Measurements from ENCODE around the gene NUDT1. TPM values are rescaled to one million over a fixed set of nuclear protein-coding genes. Genes with fewer than 3 reads are reported as not detected.

The NUDT1 gene
- total RNA-seq, 1 experiment from 2014 or later = 92.6 TPM

DNA sequence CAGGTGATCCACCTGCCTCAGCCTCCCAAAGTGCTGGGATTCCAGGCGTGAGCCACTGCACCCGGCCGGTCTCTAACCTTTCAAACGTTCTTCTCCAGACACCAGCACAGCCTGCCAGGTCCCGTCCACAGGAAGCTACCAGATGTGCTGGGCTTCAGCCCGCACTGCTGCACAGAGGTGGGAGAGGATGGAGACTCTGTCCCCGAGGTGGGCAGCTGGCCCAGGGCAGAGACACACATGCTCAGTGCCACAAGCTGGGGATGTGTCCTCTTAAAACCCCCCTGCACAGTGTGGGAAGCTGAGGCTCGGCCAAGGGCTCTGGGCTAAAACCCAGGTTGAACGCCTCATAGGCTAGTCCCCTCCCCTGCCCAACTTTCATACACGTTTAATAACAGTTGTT, 9.4 kb downstream of the NUDT1 start:
- intact Hi-C loops (cut with micrococcal nuclease; ENCODE audit: unreplicated experiment) (no loop called here), in situ Hi-C loops (cut with HindIII; ENCODE audit: low pct_unique_long_range_greater_than_20kb, low sequenced_read_pairs) (no loop called here)
- POLR2A ChIA-PET = no interaction called here
- Histone ChIP-seq H3K27ac (ENCODE audit: low read length) (no peak overlapping the region), H3K9me3 (ENCODE audit: control insufficient read depth, insufficient read depth, low read depth, low read length) (no peaks in the 10 kb centered on the region), H3K27me3 (ENCODE audit: control insufficient read depth, insufficient read depth, low read length) (no peaks in the 10 kb centered on the region), H3K4me3 (ENCODE audit: low read depth in 2 of 2, low read length in 2 of 2) (no peak overlapping the region), H3K4me1 (ENCODE audit: control insufficient read depth, insufficient read depth, low read length) (peaks cover 5% of the 10 kb centered on the region), H3K36me3 (ENCODE audit: control insufficient read depth, insufficient read depth, low read length) (no peaks in the 10 kb centered on the region; the same call in 1 of the 2 replicates)
- TF ChIP-seq SIN3A (IDR thresholded peaks at IDR 0.05; ENCODE audit: borderline replicate concordance, insufficient read depth, low read depth, low read length) (no peak), TCF7L2 (IDR thresholded peaks at IDR 0.05; ENCODE audit: low read depth, low read length) (no peak), POLR2AphosphoS5 (IDR thresholded peaks at IDR 0.05; ENCODE audit: low read depth, low read length) (no peak)
- TF ChIP-seq, protein P1, sequence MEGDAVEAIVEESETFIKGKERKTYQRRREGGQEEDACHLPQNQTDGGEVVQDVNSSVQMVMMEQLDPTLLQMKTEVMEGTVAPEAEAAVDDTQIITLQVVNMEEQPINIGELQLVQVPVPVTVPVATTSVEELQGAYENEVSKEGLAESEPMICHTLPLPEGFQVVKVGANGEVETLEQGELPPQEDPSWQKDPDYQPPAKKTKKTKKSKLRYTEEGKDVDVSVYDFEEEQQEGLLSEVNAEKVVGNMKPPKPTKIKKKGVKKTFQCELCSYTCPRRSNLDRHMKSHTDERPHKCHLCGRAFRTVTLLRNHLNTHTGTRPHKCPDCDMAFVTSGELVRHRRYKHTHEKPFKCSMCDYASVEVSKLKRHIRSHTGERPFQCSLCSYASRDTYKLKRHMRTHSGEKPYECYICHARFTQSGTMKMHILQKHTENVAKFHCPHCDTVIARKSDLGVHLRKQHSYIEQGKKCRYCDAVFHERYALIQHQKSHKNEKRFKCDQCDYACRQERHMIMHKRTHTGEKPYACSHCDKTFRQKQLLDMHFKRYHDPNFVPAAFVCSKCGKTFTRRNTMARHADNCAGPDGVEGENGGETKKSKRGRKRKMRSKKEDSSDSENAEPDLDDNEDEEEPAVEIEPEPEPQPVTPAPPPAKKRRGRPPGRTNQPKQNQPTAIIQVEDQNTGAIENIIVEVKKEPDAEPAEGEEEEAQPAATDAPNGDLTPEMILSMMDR (IDR thresholded peaks at IDR 0.05) = no peak
- TF ChIP-seq, protein P2, sequence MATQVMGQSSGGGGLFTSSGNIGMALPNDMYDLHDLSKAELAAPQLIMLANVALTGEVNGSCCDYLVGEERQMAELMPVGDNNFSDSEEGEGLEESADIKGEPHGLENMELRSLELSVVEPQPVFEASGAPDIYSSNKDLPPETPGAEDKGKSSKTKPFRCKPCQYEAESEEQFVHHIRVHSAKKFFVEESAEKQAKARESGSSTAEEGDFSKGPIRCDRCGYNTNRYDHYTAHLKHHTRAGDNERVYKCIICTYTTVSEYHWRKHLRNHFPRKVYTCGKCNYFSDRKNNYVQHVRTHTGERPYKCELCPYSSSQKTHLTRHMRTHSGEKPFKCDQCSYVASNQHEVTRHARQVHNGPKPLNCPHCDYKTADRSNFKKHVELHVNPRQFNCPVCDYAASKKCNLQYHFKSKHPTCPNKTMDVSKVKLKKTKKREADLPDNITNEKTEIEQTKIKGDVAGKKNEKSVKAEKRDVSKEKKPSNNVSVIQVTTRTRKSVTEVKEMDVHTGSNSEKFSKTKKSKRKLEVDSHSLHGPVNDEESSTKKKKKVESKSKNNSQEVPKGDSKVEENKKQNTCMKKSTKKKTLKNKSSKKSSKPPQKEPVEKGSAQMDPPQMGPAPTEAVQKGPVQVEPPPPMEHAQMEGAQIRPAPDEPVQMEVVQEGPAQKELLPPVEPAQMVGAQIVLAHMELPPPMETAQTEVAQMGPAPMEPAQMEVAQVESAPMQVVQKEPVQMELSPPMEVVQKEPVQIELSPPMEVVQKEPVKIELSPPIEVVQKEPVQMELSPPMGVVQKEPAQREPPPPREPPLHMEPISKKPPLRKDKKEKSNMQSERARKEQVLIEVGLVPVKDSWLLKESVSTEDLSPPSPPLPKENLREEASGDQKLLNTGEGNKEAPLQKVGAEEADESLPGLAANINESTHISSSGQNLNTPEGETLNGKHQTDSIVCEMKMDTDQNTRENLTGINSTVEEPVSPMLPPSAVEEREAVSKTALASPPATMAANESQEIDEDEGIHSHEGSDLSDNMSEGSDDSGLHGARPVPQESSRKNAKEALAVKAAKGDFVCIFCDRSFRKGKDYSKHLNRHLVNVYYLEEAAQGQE (IDR thresholded peaks at IDR 0.05; ENCODE audit: insufficient read depth in 1 of 2, low read depth in 2 of 2, low read length in 1 of 2) = no peak
- no TSS peak for BruUV-seq (replicated peaks)
- DNase-seq (ENCODE audit: low read depth, low spot score) = no peak
- CTCF ChIA-PET = no interaction called here
- no peak for ATAC-seq

DNA sequence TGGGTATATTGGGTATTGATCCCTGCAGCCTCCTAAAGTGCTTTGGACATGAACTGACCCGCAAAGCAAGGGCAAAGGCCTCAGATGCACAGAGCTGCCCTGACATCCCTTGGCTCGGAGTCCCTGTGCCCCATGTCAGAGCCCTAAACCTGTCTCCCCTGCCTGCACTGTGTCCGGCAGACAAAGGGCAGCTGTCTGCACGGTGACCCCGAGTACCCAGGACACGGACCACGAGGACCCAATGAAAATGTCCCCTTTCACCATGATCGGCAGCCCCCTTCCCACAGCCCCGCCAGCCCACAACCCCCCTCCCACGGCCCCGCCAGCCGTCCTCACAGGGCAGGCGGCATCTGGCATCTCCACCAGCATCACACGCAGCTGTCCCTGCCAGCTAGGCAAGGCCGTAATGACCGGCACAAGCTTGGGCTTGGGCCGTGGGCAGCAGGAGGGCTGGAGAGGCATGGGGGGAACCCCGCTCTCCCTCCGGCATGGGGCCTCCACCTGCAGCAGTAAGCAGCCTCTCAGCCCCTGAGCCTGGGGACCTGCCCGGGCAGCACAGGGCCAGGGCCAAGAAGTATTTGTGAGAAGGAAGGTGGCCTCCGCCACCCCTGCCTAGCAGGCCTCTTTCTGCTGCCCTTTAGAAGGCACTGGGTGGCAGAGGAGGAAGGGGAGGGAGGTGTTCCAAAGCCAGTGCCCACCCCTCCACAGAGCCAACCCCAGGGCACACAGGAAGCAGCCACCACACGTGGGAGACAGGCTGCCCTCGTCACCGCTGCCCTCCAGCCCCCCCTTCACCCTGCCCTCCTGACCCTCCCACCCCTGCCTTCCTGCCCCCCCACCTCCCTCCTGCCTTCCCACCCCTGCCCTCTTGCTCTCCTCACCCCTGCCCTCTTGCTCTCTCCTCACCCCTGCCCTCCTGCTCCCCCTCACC, 10.1 kb downstream of the NUDT1 start:
- intact Hi-C loops (cut with micrococcal nuclease; ENCODE audit: unreplicated experiment) (no loop called here), in situ Hi-C loops (cut with HindIII; ENCODE audit: low pct_unique_long_range_greater_than_20kb, low sequenced_read_pairs) (no loop called here)
- TF ChIP-seq TCF7L2 (IDR thresholded peaks at IDR 0.05; ENCODE audit: low read depth, low read length) (no peak), POLR2AphosphoS5 (IDR thresholded peaks at IDR 0.05; ENCODE audit: low read depth, low read length) (no peak), SIN3A (IDR thresholded peaks at IDR 0.05; ENCODE audit: borderline replicate concordance, insufficient read depth, low read depth, low read length) (no peak)
- TF ChIP-seq, protein P2 (IDR thresholded peaks at IDR 0.05; ENCODE audit: insufficient read depth in 1 of 2, low read depth in 2 of 2, low read length in 1 of 2) = no peak
- TF ChIP-seq, protein P1 (IDR thresholded peaks at IDR 0.05) = no peak
- Histone ChIP-seq H3K36me3 (ENCODE audit: control insufficient read depth, insufficient read depth, low read length) (no peaks in the 10 kb centered on the region; the same call in 1 of the 2 replicates), H3K27ac (ENCODE audit: low read length) (no peak overlapping the region), H3K9me3 (ENCODE audit: control insufficient read depth, insufficient read depth, low read depth, low read length) (no peaks in the 10 kb centered on the region), H3K4me3 (ENCODE audit: low read depth in 2 of 2, low read length in 2 of 2) (no peak overlapping the region), H3K27me3 (ENCODE audit: control insufficient read depth, insufficient read depth, low read length) (no peaks in the 10 kb centered on the region), H3K4me1 (ENCODE audit: control insufficient read depth, insufficient read depth, low read length) (peaks cover 5% of the 10 kb centered on the region)
- ChIA-PET POLR2A (interaction anchor here (0.6 kb wide), 2 partner anchors 29 to 70 kb away, joined by 3 read pairs; no protein-coding TSS in a partner anchor), CTCF (no interaction called here)
- BruUV-seq (replicated peaks) = no TSS peak
- DNase-seq (ENCODE audit: low read depth, low spot score) (no peak), ATAC-seq (peak; percentile 39)
